Measurements from ENCODE around the gene ATRAID.

GRCh38 chr2:27236136-27236535 lies 24.3 kb downstream of the ATRAID start:
- TF ChIP-seq RXRA (IDR thresholded peaks at IDR 0.05) (no peak), CTCF (IDR thresholded peaks at IDR 0.05; ENCODE audit: low read depth, low read length, missing input control) (no peak), REST (IDR thresholded peaks at IDR 0.05) (no peak), SP1 (IDR thresholded peaks at IDR 0.05) (no peak), RAD21 (IDR thresholded peaks at IDR 0.05) (no peak), JUND (IDR thresholded peaks at IDR 0.05) (no peak), ZBTB33 (IDR thresholded peaks at IDR 0.05) (no peak), YY1 (IDR thresholded peaks at IDR 0.05) (no peak), FOXA2 (IDR thresholded peaks at IDR 0.05) (no peak), MAX (IDR thresholded peaks at IDR 0.05) (no peak), TAF1 (conservative IDR thresholded peaks at IDR 0.05) (no peak), HNF4G (IDR thresholded peaks at IDR 0.05) (no peak), EGR1 (IDR thresholded peaks at IDR 0.05; ENCODE audit: low read depth in 2 of 2) (no peak)
